SH-SY5Y (cell line): ENCODE data around the gene CCNK.

ENCODE experiments used
- GATA2 ChIP-seq: IDR thresholded peaks from 2 replicates; pipeline ENCODE4 v1.6.1; 2011; ENCODE audit warnings: mild to moderate bottlenecking, low read depth, low read length
- GATA3 ChIP-seq: IDR thresholded peaks from 2 replicates; pipeline ENCODE4 v1.6.1; 2011; ENCODE audit warnings: low read depth, mild to moderate bottlenecking, low read length, moderate library complexity

DNA sequence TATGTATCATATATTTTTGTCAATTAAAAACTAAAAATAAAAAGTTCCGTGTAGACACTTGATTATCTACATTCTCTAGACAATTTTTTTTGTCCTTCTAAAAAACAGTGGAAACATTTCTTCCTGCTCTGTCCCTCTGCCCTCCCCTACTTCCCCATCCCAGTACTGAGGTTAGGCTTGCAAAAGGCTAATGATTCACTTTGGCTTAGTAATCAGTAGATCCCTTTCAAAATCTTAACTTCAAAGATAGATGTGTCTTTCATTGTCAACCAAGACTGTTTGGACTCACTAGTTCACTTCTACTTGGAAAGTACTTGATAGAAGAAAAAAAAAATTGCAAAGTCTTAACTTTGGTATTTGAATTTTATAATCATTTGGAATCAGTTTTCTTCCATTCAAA is 4.3 kb upstream of the CCNK start:
- TF ChIP-seq GATA2 (no peak), GATA3 (no peak)
